Measurements from ENCODE around the gene CHERP.

- TF ChIP-seq CTCF (conservative IDR thresholded peaks at IDR 0.05 in 1 of 2, IDR thresholded peaks at IDR 0.05 in 1 of 2; ENCODE audit: extremely low read depth in 1 of 2, insufficient read depth in 1 of 2, low read depth in 1 of 2, low read length in 2 of 2) (no peak), EZH2 (IDR thresholded peaks at IDR 0.05; ENCODE audit: borderline replicate concordance, low read length) (no peak)
These were observed 31.1 kb upstream of the CHERP start for GRCh38 chr19:16573296-16573695.

Data from mammary epithelial cell (primary cell).